NCI-H510A treated with DMSO at 0.1 percent for 48 hours (cell line): Measurements from ENCODE around the gene CLIC4.
"Not testable (repeated sequence)": the region's sequence is repeated elsewhere in the genome, so short reads cannot be mapped to it uniquely, and the experiment has no call there.

ENCODE experiments used
- DNase-seq: peaks from one replicate; lab custom pipeline; 2025; lab: John Stamatoyannopoulos, UW

CLIC4 gene

GRCh38 chr1:24744911-24745710 is at the start of gene CLIC4:
CLIC4 (plus strand) TSS chr1:24745447; CDS start chr1:24745554, 107 bp downstream.
- DNase-seq = peak; percentile 97

GRCh38 chr1:24696041-24696755 is 49.0 kb upstream of the CLIC4 start:
- no peak for DNase-seq

- no peak for DNase-seq
Observed at GRCh38 chr1:24696756-24697330, 48.4 kb upstream of the CLIC4 start.

- not testable (repeated sequence) for DNase-seq
Observed at GRCh38 chr1:24697453-24698001, 47.7 kb upstream of the CLIC4 start.

GRCh38 chr1:24698326-24698725 is 46.9 kb upstream of the CLIC4 start:
- not testable (repeated sequence) for DNase-seq

- no peak for DNase-seq
Observed at GRCh38 chr1:24699628-24700027, 45.6 kb upstream of the CLIC4 start.

GRCh38 chr1:24702511-24703293 is 42.5 kb upstream of the CLIC4 start:
- peak; percentile 52 for DNase-seq

- DNase-seq = peak; percentile 51
Observed at GRCh38 chr1:24704411-24705259, 40.6 kb upstream of the CLIC4 start.

GRCh38 chr1:24705260-24706073 is 39.8 kb upstream of the CLIC4 start:
- DNase-seq = peak; percentile 94

- not testable (repeated sequence) for DNase-seq
Observed at GRCh38 chr1:24706074-24706389, 39.2 kb upstream of the CLIC4 start.

GRCh38 chr1:24707687-24708086 is 37.6 kb upstream of the CLIC4 start:
- no peak for DNase-seq

- no peak for DNase-seq
Observed at GRCh38 chr1:24708938-24709337, 36.3 kb upstream of the CLIC4 start.

GRCh38 chr1:24709791-24710441 is 35.3 kb upstream of the CLIC4 start:
- DNase-seq = no peak

- no peak for DNase-seq
Observed at GRCh38 chr1:24711329-24711728, 33.9 kb upstream of the CLIC4 start.

- DNase-seq = no peak
Observed at GRCh38 chr1:24713176-24713575, 32.1 kb upstream of the CLIC4 start.

GRCh38 chr1:24713736-24714135 is 31.5 kb upstream of the CLIC4 start:
- no peak for DNase-seq

GRCh38 chr1:24714859-24715520 is 30.3 kb upstream of the CLIC4 start:
- no peak for DNase-seq

- DNase-seq = no peak
Observed at GRCh38 chr1:24715658-24716057, 29.6 kb upstream of the CLIC4 start.
